Measurements from ENCODE around the gene RPL22.

Gene RPL22

GRCh38 chr1:6151291-6151822 lies 48.0 kb downstream of the RPL22 start:
- DNase-seq: no peak

- no peak for DNase-seq
These were observed 49.1 kb downstream of the RPL22 start for GRCh38 chr1:6150006-6150938.

- no peak for DNase-seq
These were observed 49.8 kb downstream of the RPL22 start for GRCh38 chr1:6149597-6149996.

GRCh38 chr1:6148497-6149241 lies 50.7 kb downstream of the RPL22 start:
- DNase-seq: peak; percentile 72

- DNase-seq: no peak
These were observed 53.5 kb downstream of the RPL22 start for GRCh38 chr1:6145864-6146410.

GRCh38 chr1:6145396-6145750 lies 54.0 kb downstream of the RPL22 start:
- no peak for DNase-seq

GRCh38 chr1:6144647-6145395 lies 54.6 kb downstream of the RPL22 start:
- no peak for DNase-seq

- no peak for DNase-seq
These were observed 55.2 kb downstream of the RPL22 start for GRCh38 chr1:6144175-6144574.

- DNase-seq: no peak
These were observed 56.0 kb downstream of the RPL22 start for GRCh38 chr1:6143395-6143794.

- DNase-seq: no peak
These were observed 56.7 kb downstream of the RPL22 start for GRCh38 chr1:6142734-6143133.

- DNase-seq: no peak
These were observed 57.3 kb downstream of the RPL22 start for GRCh38 chr1:6142036-6142621.

- DNase-seq: no peak
These were observed 57.8 kb downstream of the RPL22 start for GRCh38 chr1:6141592-6141991.

- no peak for DNase-seq
These were observed 59.0 kb downstream of the RPL22 start for GRCh38 chr1:6140413-6140812.

- no peak for DNase-seq
These were observed 61.6 kb downstream of the RPL22 start for GRCh38 chr1:6137758-6138157.

- DNase-seq: no peak
These were observed 62.7 kb downstream of the RPL22 start for GRCh38 chr1:6136516-6137220.

All from activated naive CD4-positive, alpha-beta T cell treated with anti-CD3 and anti-CD28 coated beads, Interleukin-2, amount 50 U/mL, for 16 hours (primary cell).